Endothelial cell of umbilical vein (primary cell): ENCODE results near the gene GLRB. TPM values are rescaled to one million over a fixed set of nuclear protein-coding genes. Genes with fewer than 3 reads are reported as not detected.

Experiments used
- BruUV-seq: library from RNA; stranded (reverse); fragments of 400-500 nt; replicated peaks from 2 replicates; lab custom pipeline; 2021; lab: Mats Ljungman, UMichigan
- CTCF ChIA-PET: fragments of 300-600, 350-600 bp; sonication (Branson Sonifier 250); formaldehyde crosslinking; loops from one replicate; lab custom pipeline; 2021; ENCODE audit warnings: antibody characterized with exemption, inconsistent platforms; lab: Charles Lee
- POLR2A ChIA-PET: fragments of 300-600, 350-600 bp; sonication (Branson Sonifier 250); formaldehyde crosslinking; loops from one replicate; lab custom pipeline; 2021; ENCODE audit warnings: antibody characterized with exemption, inconsistent platforms; lab: Charles Lee
- DNase-seq: peaks from one replicate; pipeline ENCODE4 v3.0.0-alpha.2; 2011; ENCODE audit warnings: low read depth, low spot score
- FAIRE-seq: peaks from 2 replicates; lab custom pipeline; 2011; peaks lifted over from hg19 to GRCh38; lab: Jason Lieb, UNC
- H2AFZ ChIP-seq: 2 replicates; pipeline ENCODE4 v1.6.0; 2012; ENCODE audit warnings: low read depth, low read length, control low read depth, inconsistent platforms
- H3K27ac ChIP-seq: 2 replicates; pipeline ENCODE4 v1.5.1; 2011; ENCODE audit warnings: low read depth, mild to moderate bottlenecking, control low read depth, low read length, moderate library complexity; ENCODE audit not compliant: insufficient read depth
- H3K27me3 ChIP-seq, 2 experiments: 2 replicates each; pipeline versions ENCODE4 v1.6.0 to v1.6.1; 2011; ENCODE audit warnings: low read length in 2 of 2, mixed read lengths in 1 of 2; ENCODE audit not compliant: control insufficient read depth in 2 of 2, insufficient read depth in 2 of 2
- H3K36me3 ChIP-seq, 2 experiments: 2 replicates in 1 of 2; 3 replicates in 1 of 2; pipeline ENCODE4 v1.5.1; 2011; ENCODE audit warnings: low read length in 2 of 2, mild to moderate bottlenecking in 1 of 2, moderate library complexity in 1 of 2; ENCODE audit not compliant: control insufficient read depth in 2 of 2, insufficient read depth in 2 of 2; ENCODE audit errors: extremely low read depth in 1 of 2
- H3K4me1 ChIP-seq: 3 replicates; pipeline ENCODE4 v1.5.1; 2011; ENCODE audit warnings: mild to moderate bottlenecking, low read length; ENCODE audit not compliant: control insufficient read depth, insufficient read depth; ENCODE audit errors: extremely low read depth
- H3K4me2 ChIP-seq: 2 replicates; pipeline ENCODE4 v1.6.1; 2011; ENCODE audit warnings: low read length, control low read depth, mixed read lengths; ENCODE audit not compliant: insufficient read depth
- H3K4me3 ChIP-seq, 3 experiments: fragments of 200-600 bp in 1 of 3; sonication (generic), shearing (Covaris generic) in 1 of 3; replicated peaks in 1 of 3; 2 replicates each; pipeline ENCODE4 v1.5.1; 2011 to 2016; ENCODE audit warnings: control low read depth in 3 of 3, low read length in 3 of 3, mild to moderate bottlenecking in 2 of 3, inconsistent platforms in 1 of 3, low read depth in 1 of 3, moderate library complexity in 1 of 3; ENCODE audit not compliant: insufficient read depth in 1 of 3
- H3K79me2 ChIP-seq: 2 replicates; pipeline ENCODE4 v1.6.0; 2012; ENCODE audit warnings: low read length, inconsistent platforms; ENCODE audit not compliant: control insufficient read depth, insufficient read depth
- H3K9ac ChIP-seq: replicated peaks from 2 replicates; pipeline ENCODE3; 2011; ENCODE audit warnings: low read length, control low read depth; ENCODE audit not compliant: insufficient read depth; ENCODE audit errors: extremely low read depth
- H3K9me1 ChIP-seq: replicated peaks from 3 replicates; pipeline ENCODE4 v1.6.0; 2011; ENCODE audit warnings: mild to moderate bottlenecking, low read length; ENCODE audit not compliant: control insufficient read depth, insufficient read depth; ENCODE audit errors: extremely low read depth
- H3K9me3 ChIP-seq: replicated peaks from 2 replicates; pipeline ENCODE4 v1.5.1; 2012; ENCODE audit warnings: low read length, inconsistent platforms; ENCODE audit not compliant: control insufficient read depth, insufficient read depth
- H4K20me1 ChIP-seq: replicated peaks from 2 replicates; pipeline ENCODE3; 2011; ENCODE audit warnings: mild to moderate bottlenecking, low read length; ENCODE audit not compliant: control insufficient read depth, insufficient read depth; ENCODE audit errors: extremely low read depth
- EZH2 ChIP-seq: IDR thresholded peaks from 2 replicates; pipeline ENCODE4 v1.6.1; 2012; ENCODE audit warnings: borderline replicate concordance, low read depth, mild to moderate bottlenecking, moderate library complexity, low read length, inconsistent platforms; ENCODE audit not compliant: severe bottlenecking
- FOS ChIP-seq: IDR thresholded peaks from 2 replicates; pipeline ENCODE4 v1.6.1; 2011; ENCODE audit warnings: mild to moderate bottlenecking, low read length, moderate library complexity, borderline replicate concordance; ENCODE audit not compliant: insufficient read depth
- GATA2 ChIP-seq: IDR thresholded peaks from 2 replicates; pipeline ENCODE4 v1.7.0; 2011; ENCODE audit warnings: low read depth, mild to moderate bottlenecking, moderate library complexity, mixed read lengths, low read length; ENCODE audit not compliant: insufficient read length, insufficient read depth
- JUN ChIP-seq: IDR thresholded peaks from 2 replicates; pipeline ENCODE4 v1.6.1; 2011; ENCODE audit warnings: borderline replicate concordance, low read depth; ENCODE audit not compliant: insufficient read length, insufficient read depth
- MYC ChIP-seq: IDR thresholded peaks from one replicate; pipeline ENCODE4 v1.6.1; 2011; ENCODE audit warnings: mild to moderate bottlenecking, low read depth, low read length
- POLR2A ChIP-seq: IDR thresholded peaks from 2 replicates; pipeline ENCODE4 v1.6.1; 2012; ENCODE audit warnings: low read depth, mild to moderate bottlenecking, control low read depth, low read length
- POLR2AphosphoS5 ChIP-seq: IDR thresholded peaks from 2 replicates; pipeline ENCODE4 v1.6.1; 2012; ENCODE audit warnings: low read depth, mild to moderate bottlenecking, control low read depth, low read length, moderate library complexity; ENCODE audit not compliant: insufficient read depth
- dilution Hi-C: fragments of 300-500 bp; cut with MboI; formaldehyde crosslinking; loops from one replicate; pipeline ENCODE4 v1.15.0; 2019; ENCODE audit warnings: low sequenced_read_pairs; ENCODE audit not compliant: extremely low pct_ligation_motif_present
- intact Hi-C: fragments of 100-400 bp; cut with micrococcal nuclease; formaldehyde crosslinking; loops from one replicate; pipeline ENCODE4 v1.10.0; 2022
- polyA plus RNA-seq, 4 experiments: library from polyadenylated mRNA; depleted of rRNA in 3 of 4; stranded (reverse) in 3 of 4; unstranded in 1 of 4; fragments of >200 nt; gene quantifications; 2 replicates each; pipeline versions ENCODE4 v1.2.1 to v1.2.3, GENCODE V29; 2011 to 2012; ENCODE audit warnings: missing spikeins in 1 of 4
- total RNA-seq: library from RNA; stranded (reverse); gene quantifications from 2 replicates; pipeline ENCODE4 v1.2.3, GENCODE V29; 2021
- TF ChIP-seq, protein P1 (sequence below), 2 donors: IDR thresholded peaks; 1 replicate in 1 of 2; 2 replicates in 1 of 2; pipeline ENCODE4 v1.5.1; 2011; ENCODE audit warnings: low read length in 2 of 2, mild to moderate bottlenecking in 2 of 2, moderate library complexity in 2 of 2, control low read depth in 1 of 2, inconsistent platforms in 1 of 2, low read depth in 1 of 2; ENCODE audit not compliant: insufficient read depth in 1 of 2; ENCODE audit errors: extremely low read depth in 1 of 2
- TF ChIP-seq, protein P2 (sequence below): IDR thresholded peaks from 2 replicates; pipeline ENCODE4 v1.6.1; 2011; ENCODE audit not compliant: insufficient read depth, insufficient read length

The GLRB gene
- total and polyA plus RNA-seq, 2 donors (not counting 3 experiments of a cell fraction or from before 2014, with no cell fraction given) = 3.8 to 5.7 TPM

- ChIA-PET POLR2A (no interaction called here), CTCF (interaction anchor here (1.4 kb wide), 1 partner anchor 15 kb away, joined by 7 read pairs; no protein-coding TSS in a partner anchor)
- Histone ChIP-seq H3K27me3 (no peaks in the 10 kb centered on the region), H3K79me2 (no peaks in the 10 kb centered on the region), H3K9me1 (no peaks in the 10 kb centered on the region), H3K27ac (no peak overlapping the region), H2AFZ (no peak overlapping the region), H3K36me3 (no peaks in the 10 kb centered on the region), H3K9me3 (no peaks in the 10 kb centered on the region), H3K9ac (no peak overlapping the region), H3K4me1 (no peaks in the 10 kb centered on the region), H4K20me1 (no peaks in the 10 kb centered on the region), H3K4me2 (no peak overlapping the region), H3K4me3 (no peak overlapping the region)
- DNase-seq (peak; percentile 66), FAIRE-seq (no peak)
- intact Hi-C loops (loop anchor here (1.0 kb wide), 1 partner anchor 23 kb away; the partner anchor contains the start of gene GLRB), dilution Hi-C loops (no loop called here)
- no peak for TF ChIP-seq JUN
- TF ChIP-seq, protein P1, sequence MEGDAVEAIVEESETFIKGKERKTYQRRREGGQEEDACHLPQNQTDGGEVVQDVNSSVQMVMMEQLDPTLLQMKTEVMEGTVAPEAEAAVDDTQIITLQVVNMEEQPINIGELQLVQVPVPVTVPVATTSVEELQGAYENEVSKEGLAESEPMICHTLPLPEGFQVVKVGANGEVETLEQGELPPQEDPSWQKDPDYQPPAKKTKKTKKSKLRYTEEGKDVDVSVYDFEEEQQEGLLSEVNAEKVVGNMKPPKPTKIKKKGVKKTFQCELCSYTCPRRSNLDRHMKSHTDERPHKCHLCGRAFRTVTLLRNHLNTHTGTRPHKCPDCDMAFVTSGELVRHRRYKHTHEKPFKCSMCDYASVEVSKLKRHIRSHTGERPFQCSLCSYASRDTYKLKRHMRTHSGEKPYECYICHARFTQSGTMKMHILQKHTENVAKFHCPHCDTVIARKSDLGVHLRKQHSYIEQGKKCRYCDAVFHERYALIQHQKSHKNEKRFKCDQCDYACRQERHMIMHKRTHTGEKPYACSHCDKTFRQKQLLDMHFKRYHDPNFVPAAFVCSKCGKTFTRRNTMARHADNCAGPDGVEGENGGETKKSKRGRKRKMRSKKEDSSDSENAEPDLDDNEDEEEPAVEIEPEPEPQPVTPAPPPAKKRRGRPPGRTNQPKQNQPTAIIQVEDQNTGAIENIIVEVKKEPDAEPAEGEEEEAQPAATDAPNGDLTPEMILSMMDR (IDR thresholded peaks at IDR 0.05; ENCODE audit: extremely low read depth in 1 of 2, insufficient read depth in 1 of 2, low read depth in 1 of 2, low read length in 2 of 2) = no peak
- no peak for TF ChIP-seq GATA2
- no peak for TF ChIP-seq POLR2A
- TF ChIP-seq FOS = no peak
- TF ChIP-seq, protein P2, sequence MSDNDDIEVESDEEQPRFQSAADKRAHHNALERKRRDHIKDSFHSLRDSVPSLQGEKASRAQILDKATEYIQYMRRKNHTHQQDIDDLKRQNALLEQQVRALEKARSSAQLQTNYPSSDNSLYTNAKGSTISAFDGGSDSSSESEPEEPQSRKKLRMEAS = no peak
- no peak for TF ChIP-seq POLR2AphosphoS5
- no peak for TF ChIP-seq MYC
- no peak for TF ChIP-seq EZH2
- no TSS peak for BruUV-seq
Measured at GRCh38 chr4:157099506-157099905, 23.6 kb downstream of the GLRB start.
